ENCODE measurements around the gene RBM4B. TPM values are rescaled to one million over a fixed set of nuclear protein-coding genes. Genes with fewer than 3 reads are reported as not detected.

Gene RBM4B

GRCh38 chr11:66616379-66617154, 61.1 kb downstream of the RBM4B start, which contains the start of gene RBM14:
Gene RBM14 (plus strand): TSS chr11:66616630. CDS start chr11:66616721, 91 bp downstream.
- H3K27me3 ChIP-seq (ENCODE audit: control insufficient read depth, insufficient read depth, low read length) = no peaks in the 10 kb centered on the region
- H3K4me2 ChIP-seq (ENCODE audit: low read length) = peak within 1 kb of the TSS; percentile 89
- no peaks in the 10 kb centered on the region for H3K9me3 ChIP-seq (replicated peaks; ENCODE audit: low read length)
- H3K9ac ChIP-seq (ENCODE audit: low read depth, low read length) = peak within 1 kb of the TSS; percentile 92
- peak within 1 kb of the TSS; percentile 95 for H3K4me3 ChIP-seq (ENCODE audit: low read length)
- H3K36me3 ChIP-seq (ENCODE audit: insufficient read depth, low read length) = peaks cover 17% of the 10 kb centered on the region
- H3K4me1 ChIP-seq (ENCODE audit: control insufficient read depth, insufficient read depth, low read length) = peaks cover 21% of the 10 kb centered on the region

Small RNAs within 50 kb of the gene (small RNA-seq; reads per million reads assigned to genes)
- gene RN7SL12P (not detected), gene RNU4-39P (not detected)
